ENCODE results near the gene LIMK2.
A peak's percentile ranks its signal among the peaks of the same experiment; 100 is the strongest.

LIMK2 gene

DNA sequence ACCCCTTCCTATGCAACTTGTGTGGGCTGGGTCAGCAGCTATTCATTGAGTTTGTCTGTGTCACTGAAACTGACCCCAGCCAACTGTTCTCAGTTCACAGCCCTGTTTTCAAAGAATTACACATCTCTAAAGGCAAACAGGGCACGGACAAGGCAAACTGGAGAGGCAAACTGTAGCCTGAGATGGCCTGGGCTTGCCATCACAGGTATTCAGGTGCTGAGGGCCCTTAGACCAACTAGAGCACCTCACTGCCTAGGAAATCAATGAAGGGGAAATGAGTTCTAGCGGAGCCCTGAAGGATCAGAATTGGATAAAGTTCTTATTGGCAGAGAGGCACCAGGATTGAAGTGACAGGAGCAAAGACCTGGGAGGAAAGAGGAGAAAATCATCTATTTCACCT lies 56.2 kb downstream of the LIMK2 start:
- Histone ChIP-seq H3K36me3 (no peaks in the 10 kb centered on the region), H3K4me1 (no peaks in the 10 kb centered on the region), H3K27me3 (no peaks in the 10 kb centered on the region), H3K9me3 (no peaks in the 10 kb centered on the region), H3K4me3 (ENCODE audit: low read depth, low read length) (no peak overlapping the region)
- TF ChIP-seq, protein P1, sequence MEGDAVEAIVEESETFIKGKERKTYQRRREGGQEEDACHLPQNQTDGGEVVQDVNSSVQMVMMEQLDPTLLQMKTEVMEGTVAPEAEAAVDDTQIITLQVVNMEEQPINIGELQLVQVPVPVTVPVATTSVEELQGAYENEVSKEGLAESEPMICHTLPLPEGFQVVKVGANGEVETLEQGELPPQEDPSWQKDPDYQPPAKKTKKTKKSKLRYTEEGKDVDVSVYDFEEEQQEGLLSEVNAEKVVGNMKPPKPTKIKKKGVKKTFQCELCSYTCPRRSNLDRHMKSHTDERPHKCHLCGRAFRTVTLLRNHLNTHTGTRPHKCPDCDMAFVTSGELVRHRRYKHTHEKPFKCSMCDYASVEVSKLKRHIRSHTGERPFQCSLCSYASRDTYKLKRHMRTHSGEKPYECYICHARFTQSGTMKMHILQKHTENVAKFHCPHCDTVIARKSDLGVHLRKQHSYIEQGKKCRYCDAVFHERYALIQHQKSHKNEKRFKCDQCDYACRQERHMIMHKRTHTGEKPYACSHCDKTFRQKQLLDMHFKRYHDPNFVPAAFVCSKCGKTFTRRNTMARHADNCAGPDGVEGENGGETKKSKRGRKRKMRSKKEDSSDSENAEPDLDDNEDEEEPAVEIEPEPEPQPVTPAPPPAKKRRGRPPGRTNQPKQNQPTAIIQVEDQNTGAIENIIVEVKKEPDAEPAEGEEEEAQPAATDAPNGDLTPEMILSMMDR (IDR thresholded peaks at IDR 0.05; ENCODE audit: low read depth, low read length): no peak
- DNase-seq: no peak

DNA sequence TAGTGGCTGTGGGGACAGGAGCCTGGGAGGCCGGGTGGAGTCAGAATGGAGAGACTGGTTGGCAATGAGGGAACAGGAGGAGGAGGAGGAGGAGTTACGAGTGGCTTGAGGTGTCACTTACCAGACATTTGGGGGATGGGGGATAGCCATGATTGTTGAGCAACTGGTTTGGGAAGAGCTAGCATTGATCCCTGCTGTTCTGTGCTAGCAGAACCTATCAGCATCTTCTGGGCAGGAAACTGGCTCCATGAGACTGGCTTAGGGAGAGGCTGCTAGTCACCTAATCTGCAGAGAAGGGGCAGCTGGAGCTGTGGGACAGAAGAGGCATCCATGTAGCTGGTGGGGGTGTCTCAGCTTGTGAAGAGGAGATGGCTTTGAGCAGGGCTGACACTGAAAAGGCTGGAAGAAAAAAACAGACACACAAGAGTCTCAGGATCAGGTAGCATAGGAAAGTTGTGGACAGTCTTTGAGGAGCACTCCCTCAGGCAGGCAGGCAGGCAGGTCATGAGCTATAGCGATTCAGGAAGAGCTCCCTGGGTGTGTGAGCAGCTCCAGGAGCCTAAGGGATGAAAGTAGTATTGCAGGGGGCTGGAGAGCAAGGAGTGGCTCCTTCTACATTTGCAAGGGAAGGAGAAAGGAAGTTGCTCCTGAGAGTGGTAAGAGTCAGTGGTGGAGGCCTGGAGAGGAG lies 57.9 kb downstream of the LIMK2 start:
- no peak for DNase-seq
- no peaks in the 10 kb centered on the region for H3K27me3 ChIP-seq
- no peaks in the 10 kb centered on the region; the same call in 1 of the 2 replicates for H3K36me3 ChIP-seq
- H3K4me1 ChIP-seq: no peaks in the 10 kb centered on the region
- H3K9me3 ChIP-seq: no peaks in the 10 kb centered on the region
- no peak overlapping the region for H3K4me3 ChIP-seq (ENCODE audit: low read depth, low read length)
- TF ChIP-seq, protein P1 (IDR thresholded peaks at IDR 0.05; ENCODE audit: low read depth, low read length): no peak

DNA sequence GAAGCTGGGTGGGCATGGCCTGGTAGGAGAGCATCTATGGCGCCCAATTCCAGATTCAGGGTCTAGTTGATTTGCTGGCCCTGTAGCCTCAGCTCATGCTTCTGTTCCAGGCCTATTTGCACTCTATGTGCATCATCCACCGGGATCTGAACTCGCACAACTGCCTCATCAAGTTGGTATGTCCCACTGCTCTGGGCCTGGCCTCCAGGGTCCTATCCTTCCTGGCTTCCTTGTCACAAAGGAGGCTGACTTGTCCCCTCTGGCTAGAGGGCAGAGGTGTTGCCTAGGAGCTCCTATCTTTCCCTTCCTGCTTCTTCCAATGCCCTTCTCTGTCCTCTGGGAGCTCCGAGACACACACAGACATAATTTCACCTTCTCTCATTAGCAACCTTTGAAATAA lies 58.9 kb downstream of the LIMK2 start:
- TF ChIP-seq, protein P1 (IDR thresholded peaks at IDR 0.05; ENCODE audit: low read depth, low read length): no peak
- Histone ChIP-seq H3K9me3 (no peaks in the 10 kb centered on the region), H3K4me1 (no peaks in the 10 kb centered on the region), H3K4me3 (ENCODE audit: low read depth, low read length) (no peak overlapping the region), H3K27me3 (no peaks in the 10 kb centered on the region), H3K36me3 (no peaks in the 10 kb centered on the region; the same call in 1 of the 2 replicates)
- no peak for DNase-seq

DNA sequence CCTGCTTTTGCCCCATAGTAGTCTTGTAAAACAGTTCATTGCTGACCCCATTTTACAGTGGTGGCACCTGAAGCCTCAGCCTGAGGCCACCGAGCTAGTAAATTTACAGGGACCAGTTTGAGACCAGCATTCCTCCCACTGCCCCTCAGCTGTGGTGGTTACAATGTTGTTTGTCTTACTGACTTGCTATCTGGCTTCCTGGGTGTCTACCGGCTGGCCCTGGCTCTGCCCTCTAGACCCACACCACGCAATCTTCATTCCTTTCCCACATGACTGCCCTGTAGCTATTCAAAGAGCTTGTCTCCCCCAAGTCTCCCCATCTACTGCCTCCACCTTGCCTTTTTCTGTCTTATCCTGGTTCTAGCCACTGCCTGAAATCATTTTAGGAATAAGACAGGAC lies 59.4 kb downstream of the LIMK2 start:
- no peak for DNase-seq
- Histone ChIP-seq H3K9me3 (no peaks in the 10 kb centered on the region), H3K27me3 (no peaks in the 10 kb centered on the region), H3K4me1 (no peaks in the 10 kb centered on the region), H3K4me3 (ENCODE audit: low read depth, low read length) (no peak overlapping the region), H3K36me3 (no peaks in the 10 kb centered on the region; the same call in 1 of the 2 replicates)
- TF ChIP-seq, protein P1 (IDR thresholded peaks at IDR 0.05; ENCODE audit: low read depth, low read length): no peak

DNA sequence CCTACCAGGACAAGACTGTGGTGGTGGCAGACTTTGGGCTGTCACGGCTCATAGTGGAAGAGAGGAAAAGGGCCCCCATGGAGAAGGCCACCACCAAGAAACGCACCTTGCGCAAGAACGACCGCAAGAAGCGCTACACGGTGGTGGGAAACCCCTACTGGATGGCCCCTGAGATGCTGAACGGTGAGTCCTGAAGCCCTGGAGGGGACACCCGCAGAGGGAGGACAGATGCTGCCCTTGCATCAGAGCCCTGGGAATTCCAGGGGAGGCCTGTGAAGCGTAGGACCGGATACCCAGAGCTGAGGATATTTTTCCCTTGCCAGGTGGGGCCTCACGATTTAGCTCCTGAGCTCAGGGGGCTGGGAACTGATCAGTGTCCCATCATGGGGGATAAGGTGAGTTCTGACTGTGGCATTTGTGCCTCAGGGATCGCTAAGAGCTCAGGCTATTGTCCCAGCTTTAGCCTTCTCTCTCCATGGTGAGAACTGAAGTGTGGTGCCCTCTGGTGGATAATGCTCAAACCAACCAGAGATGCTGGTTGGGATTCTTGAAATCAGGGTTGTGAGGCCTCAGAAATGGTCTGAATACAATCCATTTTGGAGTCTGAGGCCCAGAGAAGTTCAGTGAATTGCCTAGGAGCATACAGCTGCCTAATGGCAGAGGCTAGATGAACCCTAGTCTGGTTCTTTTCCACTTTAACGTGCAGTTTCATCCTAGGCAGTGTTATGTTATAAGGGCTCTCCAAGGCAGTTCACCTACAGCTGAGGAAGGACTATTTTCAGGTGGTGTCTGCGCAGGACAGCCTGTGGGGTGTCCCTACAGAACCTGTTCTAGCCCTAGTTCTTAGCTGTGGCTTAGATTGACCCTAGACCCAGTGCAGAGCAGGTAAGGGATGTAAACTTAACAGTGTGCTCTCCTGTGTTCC lies 60.7 kb downstream of the LIMK2 start:
- no peaks in the 10 kb centered on the region; the same call in 1 of the 2 replicates for H3K36me3 ChIP-seq
- no peaks in the 10 kb centered on the region for H3K9me3 ChIP-seq
- TF ChIP-seq, protein P1 (IDR thresholded peaks at IDR 0.05; ENCODE audit: low read depth, low read length): peak; percentile 94
- DNase-seq: peak; percentile 71
- H3K4me3 ChIP-seq (ENCODE audit: low read depth, low read length): no peak overlapping the region
- H3K27me3 ChIP-seq: no peaks in the 10 kb centered on the region
- no peaks in the 10 kb centered on the region for H3K4me1 ChIP-seq
